ENCODE results near the gene SCEL. TPM values are rescaled to one million over a fixed set of nuclear protein-coding genes. Genes with fewer than 3 reads are reported as not detected.

Gene SCEL
- total RNA-seq, 2 experiments from 2014 or later, result not detected

- peak; percentile 31 for DNase-seq (ENCODE audit: low spot score)
- BruUV-seq (replicated peaks), result no TSS peak
- intact Hi-C loops (cut with micrococcal nuclease; ENCODE audit: unreplicated experiment), result loop anchor here (5.0 to 10.0 kb wide), 3 partner anchors 480 to 602 kb away; partner anchors contain the start of genes CLN5 and FBXL3
- ChIA-PET POLR2A (interaction anchor here (0.7 to 1.0 kb wide), 2 partner anchors 9 kb away, joined by 3 read pairs; no protein-coding TSS in a partner anchor), CTCF (ENCODE audit: unreplicated experiment) (no interaction called here)
- H3K4me2 ChIP-seq (ENCODE audit: low read length), result no peak overlapping the region
- no peaks in the 10 kb centered on the region for H3K9me3 ChIP-seq (ENCODE audit: low read length)
- H3K9me2 ChIP-seq (ENCODE audit: insufficient read depth, low read length), result no peaks in the 10 kb centered on the region
- no peaks in the 10 kb centered on the region for H3K36me3 ChIP-seq (ENCODE audit: insufficient read depth, low read length)
- no peak overlapping the region for H2AFZ ChIP-seq (ENCODE audit: low read length)
- TF ChIP-seq CTCF (conservative IDR thresholded peaks at IDR 0.05; ENCODE audit: low read length), result peak; percentile 80
- no peak for TF ChIP-seq EZH2phosphoT487 (IDR thresholded peaks at IDR 0.05; ENCODE audit: borderline replicate concordance, low read depth, low read length)
- H3K4me1 ChIP-seq (ENCODE audit: insufficient read depth, low read length, poor library complexity, severe bottlenecking), result peaks cover 18% of the 10 kb centered on the region
- no peaks in the 10 kb centered on the region for H4K20me1 ChIP-seq (ENCODE audit: insufficient read depth, low read length)
- H3K79me2 ChIP-seq (ENCODE audit: insufficient read depth, low read depth, low read length), result no peaks in the 10 kb centered on the region
- H3K27ac ChIP-seq (ENCODE audit: low read depth, low read length, poor library complexity, severe bottlenecking), result no peak overlapping the region
- no peak overlapping the region for H3K4me3 ChIP-seq (ENCODE audit: low read depth, low read length, poor library complexity, severe bottlenecking)
These were observed 28.6 kb upstream of the SCEL start for GRCh38 chr13:77506874-77507273.

- ChIA-PET CTCF (ENCODE audit: unreplicated experiment) (no interaction called here), POLR2A (no interaction called here)
- no peak overlapping the region for H3K4me2 ChIP-seq (ENCODE audit: low read length)
- no peak overlapping the region for H3K27ac ChIP-seq (ENCODE audit: low read depth, low read length, poor library complexity, severe bottlenecking)
- no peaks in the 10 kb centered on the region for H3K9me2 ChIP-seq (ENCODE audit: insufficient read depth, low read length)
- intact Hi-C loops (cut with micrococcal nuclease; ENCODE audit: unreplicated experiment), result loop anchor here (5.0 to 10.0 kb wide), 3 partner anchors 481 to 603 kb away; partner anchors contain the start of genes CLN5 and FBXL3
- no peak overlapping the region for H2AFZ ChIP-seq (ENCODE audit: low read length)
- H3K9me3 ChIP-seq (ENCODE audit: low read length), result no peaks in the 10 kb centered on the region
- no peaks in the 10 kb centered on the region for H3K79me2 ChIP-seq (ENCODE audit: insufficient read depth, low read depth, low read length)
- no TSS peak for BruUV-seq (replicated peaks)
- H3K36me3 ChIP-seq (ENCODE audit: insufficient read depth, low read length), result no peaks in the 10 kb centered on the region
- no peak for TF ChIP-seq CTCF (conservative IDR thresholded peaks at IDR 0.05; ENCODE audit: low read length)
- TF ChIP-seq EZH2phosphoT487 (IDR thresholded peaks at IDR 0.05; ENCODE audit: borderline replicate concordance, low read depth, low read length), result no peak
- no peaks in the 10 kb centered on the region for H4K20me1 ChIP-seq (ENCODE audit: insufficient read depth, low read length)
- H3K4me3 ChIP-seq (ENCODE audit: low read depth, low read length, poor library complexity, severe bottlenecking), result no peak overlapping the region
- no peak for DNase-seq (ENCODE audit: low spot score)
- H3K4me1 ChIP-seq (ENCODE audit: insufficient read depth, low read length, poor library complexity, severe bottlenecking), result peaks cover 8% of the 10 kb centered on the region
These were observed 27.4 kb upstream of the SCEL start for GRCh38 chr13:77507931-77508776.
